Caco-2 (cell line): ENCODE results near the gene ACOXL. TPM values are rescaled to one million over a fixed set of nuclear protein-coding genes. Genes with fewer than 3 reads are reported as not detected.
A peak's percentile ranks its signal among the peaks of the same experiment; 100 is the strongest.

Source experiments
- BruUV-seq: library from RNA; stranded (reverse); fragments of 400-500 nt; replicated peaks from 2 replicates; lab custom pipeline; 2021; lab: Mats Ljungman, UMichigan
- CTCF ChIA-PET: fragments of 300-600 bp; sonication (Branson Sonifier 250); formaldehyde crosslinking; loops from one replicate; lab custom pipeline; 2022; ENCODE audit warnings: antibody characterized with exemption; lab: Charles Lee
- POLR2A ChIA-PET: fragments of 300-600 bp; sonication (Branson Sonifier 250); formaldehyde crosslinking; loops from one replicate; lab custom pipeline; 2022; ENCODE audit warnings: antibody characterized with exemption; lab: Charles Lee
- DNase-seq, 2 experiments: peaks; one replicate each; pipeline versions ENCODE4 v3.0.0 to v3.0.0-alpha.2; 2020 to 2022
- H3K27me3 ChIP-seq: replicated peaks from 2 replicates; pipeline ENCODE4 v1.6.0; 2011; ENCODE audit warnings: low read length; ENCODE audit not compliant: control insufficient read depth, insufficient read depth
- H3K36me3 ChIP-seq: 2 replicates; pipeline ENCODE4 v1.5.1; 2011; ENCODE audit warnings: low read length; ENCODE audit not compliant: control insufficient read depth, insufficient read depth
- H3K4me1 ChIP-seq: fragments of 250-450 bp; sonication (Bioruptor Pico); 2 replicates; pipeline ENCODE4 v1.5.1; 2020; ENCODE audit warnings: mild to moderate bottlenecking
- H3K4me3 ChIP-seq: 2 replicates; pipeline ENCODE4 v1.5.1; 2011; ENCODE audit warnings: low read depth, mild to moderate bottlenecking, control low read depth, low read length
- H3K9me3 ChIP-seq: fragments of 250-450 bp; sonication (Bioruptor Pico); 2 replicates; pipeline ENCODE4 v1.5.1; 2020; ENCODE audit warnings: mild to moderate bottlenecking, moderate library complexity
- H3K27ac Mint-ChIP-seq: one replicate; pipeline ENCODE4 v1.8.0; 2022; ENCODE audit warnings: mixed read lengths; ENCODE audit not compliant: unreplicated experiment
- H3K27me3 Mint-ChIP-seq: one replicate; pipeline ENCODE4 v1.8.0; 2022; ENCODE audit warnings: mixed read lengths; ENCODE audit not compliant: insufficient read depth, unreplicated experiment
- H3K36me3 Mint-ChIP-seq: one replicate; pipeline ENCODE4 v1.8.0; 2022; ENCODE audit warnings: mild to moderate bottlenecking, mixed read lengths; ENCODE audit not compliant: insufficient read depth, unreplicated experiment
- H3K4me1 Mint-ChIP-seq: one replicate; pipeline ENCODE4 v1.8.0; 2022; ENCODE audit warnings: low read depth, mixed read lengths; ENCODE audit not compliant: unreplicated experiment
- H3K4me3 Mint-ChIP-seq: one replicate; pipeline ENCODE4 v1.8.0; 2022; ENCODE audit warnings: mild to moderate bottlenecking, moderate library complexity, mixed read lengths; ENCODE audit not compliant: unreplicated experiment
- H3K9me3 Mint-ChIP-seq: one replicate; pipeline ENCODE4 v1.8.0; 2022; ENCODE audit warnings: mixed read lengths; ENCODE audit not compliant: unreplicated experiment
- intact Hi-C: fragments of 100-400 bp; cut with micrococcal nuclease; formaldehyde crosslinking; loops from one replicate; pipeline ENCODE4 v1.10.0; 2022; ENCODE audit not compliant: unreplicated experiment
- total RNA-seq: library from RNA; stranded (reverse); gene quantifications from 2 replicates; pipeline ENCODE4 v1.2.3, GENCODE V29; 2022
- TF ChIP-seq, protein P1 (sequence below), 2 experiments: fragments of 200-600 bp in 1 of 2; IDR thresholded peaks; 1 replicate in 1 of 2; 2 replicates in 1 of 2; pipeline versions ENCODE4 v1.5.1 to v1.8.0; 2011 to 2022; ENCODE audit warnings: antibody characterized with exemption in 1 of 2, control low read depth in 1 of 2, inconsistent platforms in 1 of 2, low read depth in 1 of 2, low read length in 1 of 2, mild to moderate bottlenecking in 1 of 2, moderate library complexity in 1 of 2; ENCODE audit not compliant: insufficient read depth in 1 of 2, severe bottlenecking in 1 of 2, unreplicated experiment in 1 of 2

The ACOXL gene
- total RNA-seq, 1 experiment from 2014 or later = 2.6 TPM

DNA sequence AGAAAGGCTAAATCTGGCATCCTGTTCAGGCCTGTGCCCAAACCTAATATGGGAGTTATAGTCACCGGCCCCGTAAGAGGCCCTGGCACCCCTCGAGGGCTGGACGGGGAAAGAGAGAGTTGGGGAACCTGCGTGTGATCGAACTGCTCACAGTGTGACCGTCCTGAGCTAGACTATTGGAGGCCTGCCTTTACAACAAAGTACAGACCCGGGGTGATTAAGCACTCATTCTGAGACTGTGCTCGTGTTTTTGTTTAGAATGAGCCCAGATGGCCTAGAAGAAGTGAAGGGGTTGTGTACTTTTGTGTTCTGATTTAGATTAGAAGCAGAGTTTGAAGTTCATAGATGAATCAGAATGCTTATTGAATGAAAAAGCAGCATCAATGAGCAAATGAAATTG lies 115.3 kb downstream of the ACOXL start:
- no TSS peak for BruUV-seq
- Mint-ChIP-seq H3K27ac (no peak overlapping the region), H3K4me1 (peaks cover 13% of the 10 kb centered on the region), H3K9me3 (no peaks in the 10 kb centered on the region), H3K27me3 (no peaks in the 10 kb centered on the region), H3K4me3 (no peak overlapping the region), H3K36me3 (no peaks in the 10 kb centered on the region)
- Histone ChIP-seq H3K27me3 (no peaks in the 10 kb centered on the region), H3K36me3 (no peaks in the 10 kb centered on the region), H3K9me3 (no peaks in the 10 kb centered on the region), H3K4me1 (no peaks in the 10 kb centered on the region), H3K4me3 (no peak overlapping the region)
- ChIA-PET POLR2A (no interaction called here), CTCF (no interaction called here)
- TF ChIP-seq, protein P1, sequence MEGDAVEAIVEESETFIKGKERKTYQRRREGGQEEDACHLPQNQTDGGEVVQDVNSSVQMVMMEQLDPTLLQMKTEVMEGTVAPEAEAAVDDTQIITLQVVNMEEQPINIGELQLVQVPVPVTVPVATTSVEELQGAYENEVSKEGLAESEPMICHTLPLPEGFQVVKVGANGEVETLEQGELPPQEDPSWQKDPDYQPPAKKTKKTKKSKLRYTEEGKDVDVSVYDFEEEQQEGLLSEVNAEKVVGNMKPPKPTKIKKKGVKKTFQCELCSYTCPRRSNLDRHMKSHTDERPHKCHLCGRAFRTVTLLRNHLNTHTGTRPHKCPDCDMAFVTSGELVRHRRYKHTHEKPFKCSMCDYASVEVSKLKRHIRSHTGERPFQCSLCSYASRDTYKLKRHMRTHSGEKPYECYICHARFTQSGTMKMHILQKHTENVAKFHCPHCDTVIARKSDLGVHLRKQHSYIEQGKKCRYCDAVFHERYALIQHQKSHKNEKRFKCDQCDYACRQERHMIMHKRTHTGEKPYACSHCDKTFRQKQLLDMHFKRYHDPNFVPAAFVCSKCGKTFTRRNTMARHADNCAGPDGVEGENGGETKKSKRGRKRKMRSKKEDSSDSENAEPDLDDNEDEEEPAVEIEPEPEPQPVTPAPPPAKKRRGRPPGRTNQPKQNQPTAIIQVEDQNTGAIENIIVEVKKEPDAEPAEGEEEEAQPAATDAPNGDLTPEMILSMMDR (IDR thresholded peaks at IDR 0.05; ENCODE audit: insufficient read depth in 1 of 2, low read depth in 1 of 2, low read length in 1 of 2, severe bottlenecking in 1 of 2, unreplicated experiment in 1 of 2) = no peak
- intact Hi-C loops = no loop called here
- no peak for DNase-seq

DNA sequence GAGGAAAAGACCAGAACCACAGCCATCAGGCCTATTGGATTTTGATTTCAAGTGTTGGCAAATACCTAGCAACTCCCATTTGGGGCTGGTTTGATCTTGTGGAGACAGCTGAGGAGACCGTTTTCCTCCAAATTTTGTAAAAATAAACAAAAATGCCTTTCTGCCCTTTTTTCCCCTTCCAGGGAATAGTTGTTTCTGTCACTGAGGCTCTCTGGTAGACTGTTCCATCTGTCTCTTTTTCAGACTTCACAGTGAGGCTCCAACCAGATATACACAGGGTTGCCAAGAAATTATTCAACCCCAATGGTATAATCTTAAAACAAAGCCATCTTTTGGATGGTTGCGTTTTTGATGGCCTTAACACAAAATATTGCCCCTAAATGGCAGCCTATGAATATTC lies 115.7 kb downstream of the ACOXL start:
- no TSS peak for BruUV-seq

DNA sequence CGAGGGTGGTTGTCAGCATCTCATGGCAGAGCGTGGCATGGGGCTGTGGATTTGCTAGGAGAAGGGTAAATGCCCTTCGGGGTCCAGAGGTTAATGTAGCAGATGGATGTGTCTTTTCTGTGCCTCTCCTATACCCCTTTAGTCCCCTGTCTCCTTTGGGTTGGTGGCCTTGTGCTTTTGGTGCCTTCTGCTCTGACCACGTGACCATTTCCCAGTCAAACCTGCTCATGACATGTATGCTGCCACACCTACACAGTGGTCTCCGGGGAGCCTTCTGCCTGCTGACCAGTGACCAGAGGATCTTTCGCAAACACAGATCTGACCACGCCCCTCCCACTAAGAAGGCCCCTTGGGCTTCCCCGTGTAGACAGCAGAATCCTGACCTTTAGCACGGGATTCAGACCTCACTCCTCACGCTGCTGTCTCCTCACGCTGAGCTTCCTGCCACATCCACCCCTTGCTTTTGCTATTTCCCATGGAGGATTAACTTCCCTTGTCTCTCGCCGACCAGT lies 116.2 kb downstream of the ACOXL start:
- ChIA-PET POLR2A (interaction anchor here (0.6 kb wide), 1 partner anchor 337 kb away, joined by 4 read pairs; no protein-coding TSS in a partner anchor), CTCF (no interaction called here)
- Mint-ChIP-seq H3K27me3 (no peaks in the 10 kb centered on the region), H3K4me3 (no peak overlapping the region), H3K27ac (no peak overlapping the region), H3K36me3 (no peaks in the 10 kb centered on the region), H3K4me1 (peaks cover 11% of the 10 kb centered on the region), H3K9me3 (no peaks in the 10 kb centered on the region)
- TF ChIP-seq, protein P1 (IDR thresholded peaks at IDR 0.05; ENCODE audit: insufficient read depth in 1 of 2, low read depth in 1 of 2, low read length in 1 of 2, severe bottlenecking in 1 of 2, unreplicated experiment in 1 of 2) = no peak
- Histone ChIP-seq H3K4me3 (no peak overlapping the region), H3K9me3 (no peaks in the 10 kb centered on the region), H3K27me3 (no peaks in the 10 kb centered on the region), H3K36me3 (no peaks in the 10 kb centered on the region), H3K4me1 (no peaks in the 10 kb centered on the region)
- no TSS peak for BruUV-seq
- intact Hi-C loops = no loop called here
- DNase-seq = peak in 1 of 2 experiments; percentile 18

More for the DNA sequence above, 115.7 kb downstream of the ACOXL start:
- H3K9me3 Mint-ChIP-seq = no peaks in the 10 kb centered on the region
- H3K36me3 Mint-ChIP-seq = no peaks in the 10 kb centered on the region
- no peak for DNase-seq
- intact Hi-C loops = no loop called here
- peaks cover 13% of the 10 kb centered on the region for H3K4me1 Mint-ChIP-seq
- H3K4me3 ChIP-seq = no peak overlapping the region
- no peaks in the 10 kb centered on the region for H3K4me1 ChIP-seq
- H3K4me3 Mint-ChIP-seq = no peak overlapping the region
- no peaks in the 10 kb centered on the region for H3K27me3 ChIP-seq
- ChIA-PET POLR2A (no interaction called here), CTCF (no interaction called here)
- no peak overlapping the region for H3K27ac Mint-ChIP-seq
- no peaks in the 10 kb centered on the region for H3K9me3 ChIP-seq
- TF ChIP-seq, protein P1 (IDR thresholded peaks at IDR 0.05; ENCODE audit: insufficient read depth in 1 of 2, low read depth in 1 of 2, low read length in 1 of 2, severe bottlenecking in 1 of 2, unreplicated experiment in 1 of 2) = no peak
- no peaks in the 10 kb centered on the region for H3K36me3 ChIP-seq
- H3K27me3 Mint-ChIP-seq = no peaks in the 10 kb centered on the region
